GM12865 (cell line): Measurements from ENCODE around the gene RNF103.
A peak's percentile ranks its signal among the peaks of the same experiment; 100 is the strongest.
"Not testable (repeated sequence)": the region's sequence is repeated elsewhere in the genome, so short reads cannot be mapped to it uniquely, and the experiment has no call there.

Source experiments
- DNase-seq: peaks from one replicate; pipeline ENCODE4 v3.0.0; 2010; ENCODE audit warnings: low read depth
- H3K4me3 ChIP-seq: 2 replicates; pipeline ENCODE4 v1.5.1; 2011; ENCODE audit warnings: mild to moderate bottlenecking, low read depth, low read length, control low read depth
- CTCF ChIP-seq: IDR thresholded peaks from 2 replicates; pipeline ENCODE4 v1.5.1; 2011; ENCODE audit warnings: low read length, control low read depth, low read depth, inconsistent platforms; ENCODE audit not compliant: insufficient read depth; ENCODE audit errors: missing control alignments

Gene RNF103

GRCh38 chr2:86596118-86596517, 27.5 kb downstream of the RNF103 start:
- H3K4me3 ChIP-seq = no peak overlapping the region
- no peak for TF ChIP-seq CTCF
- DNase-seq = no peak

- TF ChIP-seq CTCF = no peak
- no peak overlapping the region for H3K4me3 ChIP-seq
- no peak for DNase-seq
Measured at GRCh38 chr2:86593266-86593665, 30.4 kb downstream of the RNF103 start.

- DNase-seq = no peak
- no peak overlapping the region for H3K4me3 ChIP-seq
- TF ChIP-seq CTCF = no peak
Measured at GRCh38 chr2:86592547-86593230, 31.0 kb downstream of the RNF103 start.

- H3K4me3 ChIP-seq, DNase-seq: not testable (repeated sequence)
Measured at GRCh38 chr2:86589701-86590100, 34.0 kb downstream of the RNF103 start.

GRCh38 chr2:86584151-86584913, 39.3 kb downstream of the RNF103 start:
- TF ChIP-seq CTCF = no peak
- no peak overlapping the region for H3K4me3 ChIP-seq
- DNase-seq = peak; percentile 33

GRCh38 chr2:86580560-86580959, 43.1 kb downstream of the RNF103 start:
- no peak for TF ChIP-seq CTCF
- no peak overlapping the region for H3K4me3 ChIP-seq
- no peak for DNase-seq

- TF ChIP-seq CTCF = no peak
- DNase-seq = no peak
- H3K4me3 ChIP-seq = no peak overlapping the region
Measured at GRCh38 chr2:86577817-86578456, 45.7 kb downstream of the RNF103 start.
